Stimulated activated CD8-positive, alpha-beta memory T cell treated with anti-CD3 and anti-CD28 coated beads, Interleukin-4, amount 100 ng/mL, for 4 hours (primary cell): ENCODE data around the gene UBAP2L.
"Not testable (repeated sequence)": the region's sequence is repeated elsewhere in the genome, so short reads cannot be mapped to it uniquely, and the experiment has no call there.

ENCODE experiments used
- DNase-seq, 2 donors: peaks; one replicate each; pipeline ENCODE4 v3.0.0-alpha.2; 2020; ENCODE audit warnings: low read depth in 2 of 2, low spot score in 1 of 2

UBAP2L gene

GRCh38 chr1:154309136-154309535 lies 88.4 kb downstream of the UBAP2L start:
- DNase-seq, result not testable (repeated sequence)

- not testable (repeated sequence) for DNase-seq
These were observed 91.7 kb downstream of the UBAP2L start for GRCh38 chr1:154312229-154313065.

- no peak for DNase-seq
These were observed 92.3 kb downstream of the UBAP2L start for GRCh38 chr1:154313066-154313356.

- not testable (repeated sequence) for DNase-seq
These were observed 93.5 kb downstream of the UBAP2L start for GRCh38 chr1:154314226-154314625.

GRCh38 chr1:154316704-154317103 lies 95.9 kb downstream of the UBAP2L start:
- no peak for DNase-seq

- DNase-seq, result no peak
These were observed 97.6 kb downstream of the UBAP2L start for GRCh38 chr1:154318386-154318785.
